Gastrocnemius medialis (tissue), 4 donors: Measurements from ENCODE around the gene EEFSEC.

Experiments
- CTCF ChIP-seq, 5 experiments: fragments of 450-650 bp in 3 of 5; fragments of 200-600 bp in 2 of 5; sonication (generic) in 2 of 5; IDR thresholded peaks in 4 of 5; conservative IDR thresholded peaks in 1 of 5; 1 replicate in 4 of 5; 2 replicates in 1 of 5; pipeline ENCODE4 v1.5.1; 2016 to 2019; ENCODE audit warnings: antibody characterized with exemption in 5 of 5, mild to moderate bottlenecking in 3 of 5, moderate library complexity in 3 of 5
- POLR2A ChIP-seq, 2 donors: fragments of 450-650 bp; IDR thresholded peaks; one replicate each; pipeline ENCODE4 v1.6.1; 2017; ENCODE audit warnings: antibody characterized with exemption in 2 of 2, mild to moderate bottlenecking in 2 of 2, moderate library complexity in 2 of 2

- TF ChIP-seq CTCF (IDR thresholded peaks at IDR 0.05 in 4 of 5, conservative IDR thresholded peaks at IDR 0.05 in 1 of 5) = no peak
- no peak for TF ChIP-seq POLR2A (IDR thresholded peaks at IDR 0.05)
Observed at GRCh38 chr3:128382221-128382807, 229.0 kb downstream of the EEFSEC start.
